ENCODE data around the gene STAMBP. TPM values are rescaled to one million over a fixed set of nuclear protein-coding genes. Genes with fewer than 3 reads are reported as not detected.

STAMBP gene
- total and polyA plus RNA-seq, 9 of the 15 experiments (the other 6 are each of a cell fraction or from before 2014, with no cell fraction given), result 36.9 to 75.2 (median 48.8) TPM

DNA sequence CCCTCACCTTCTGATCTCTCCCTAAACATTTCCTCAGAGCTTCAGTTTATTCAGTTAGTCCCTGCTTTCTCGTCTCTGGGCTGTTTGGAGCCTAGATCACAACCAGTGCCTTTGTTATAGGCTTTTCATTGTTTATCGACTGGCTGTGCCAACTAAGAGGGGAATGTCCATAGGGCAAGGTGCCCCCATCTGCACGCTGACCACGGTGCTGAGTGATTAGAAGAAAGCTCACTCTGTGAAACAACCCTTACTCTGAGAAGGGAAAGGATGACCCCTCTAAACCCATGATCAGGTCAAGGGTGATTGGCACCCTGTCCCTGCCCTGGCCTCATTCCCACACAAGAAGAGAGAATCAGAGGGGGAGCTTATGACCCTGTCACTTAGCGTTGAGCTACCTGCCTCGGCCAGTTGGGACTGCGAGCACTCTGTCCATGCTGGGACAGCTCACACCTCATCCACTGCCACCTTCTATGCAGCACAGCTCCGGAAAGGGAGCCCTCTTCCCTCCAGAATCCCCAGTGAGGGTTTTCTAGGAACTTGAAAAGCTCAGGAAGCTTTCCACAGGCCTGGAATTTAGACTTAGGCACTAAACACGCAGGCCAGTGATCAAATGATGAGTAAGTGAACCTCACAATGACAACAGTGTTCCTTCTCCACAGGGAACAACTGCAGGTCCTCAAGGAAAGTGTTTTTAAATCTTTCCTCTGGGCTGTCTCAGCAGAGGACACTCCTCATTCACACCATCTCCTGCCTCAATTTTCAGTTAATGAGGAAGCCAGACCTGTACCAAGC is 61.7 kb downstream of the STAMBP start:
- H3K27ac ChIP-seq (ENCODE audit: extremely low read depth, low read depth, low read length), result no peak overlapping the region
- H3K4me3 ChIP-seq, result no peak overlapping the region
- no peaks in the 10 kb centered on the region for H3K9me3 ChIP-seq (replicated peaks; ENCODE audit: control insufficient read depth, insufficient read depth, low read depth, low read length)
- peaks cover 0 to 10% of the 10 kb centered on the region in 2 experiments; a peak in 1 of 5 replicates for H3K4me1 ChIP-seq (replicated peaks in 1 of 2; ENCODE audit: control insufficient read depth in 2 of 2, insufficient read depth in 2 of 2, low read length in 2 of 2)
- intact Hi-C loops (cut with micrococcal nuclease), result no loop called here
- no peak overlapping the region for H3K4me2 ChIP-seq (ENCODE audit: insufficient read depth, low read length)
- CTCF ChIA-PET (ENCODE audit: low intra/inter-chr PET ratio), result no interaction called here
- H3K9me1 ChIP-seq (ENCODE audit: control insufficient read depth, insufficient read depth, low read length), result no peaks in the 10 kb centered on the region
- no peak overlapping the region for H3K9ac ChIP-seq (ENCODE audit: insufficient read depth in 1 of 2, low read depth in 2 of 2, low read length in 2 of 2)
- no peaks in the 10 kb centered on the region for H3K36me3 ChIP-seq (ENCODE audit: control insufficient read depth, insufficient read depth, low read length)
- no peaks in the 10 kb centered on the region for H3K79me2 ChIP-seq (ENCODE audit: control insufficient read depth, insufficient read depth, low read length)
- H4K20me1 ChIP-seq (replicated peaks; ENCODE audit: control insufficient read depth, insufficient read depth, low read length), result no peaks in the 10 kb centered on the region
- in situ Hi-C loops (cut with MboI), result no loop called here
- 16% methylated on average over 9 of the region's 9 CpGs for WGBS (ENCODE audit: insufficient coverage, low coverage, missing lambda C conversion rate)
- no TSS peak for BruUV-seq (replicated peaks)
- 0 out of 2 replicates have a peak overlapping the region, but pooled peaks have one; percentile 16 for H2AFZ ChIP-seq (ENCODE audit: low read depth, low read length)
- DNase-seq (ENCODE audit: extremely low read depth in 1 of 4, low spot score in 3 of 4), result no peak
- peak; percentile 44 for ATAC-seq
- FAIRE-seq, result peak; percentile 44
- peaks cover 2 to 4% of the 10 kb centered on the region in 2 experiments; a peak in 1 of 5 replicates for H3K27me3 ChIP-seq (ENCODE audit: control insufficient read depth in 2 of 2, insufficient read depth in 2 of 2, low read length in 2 of 2)
- POLR2A ChIA-PET, result interaction anchor here (0.6 kb wide), 1 partner anchor 24 kb away, joined by 3 read pairs; no protein-coding TSS in a partner anchor
- TF ChIP-seq SIX5 (IDR thresholded peaks at IDR 0.05; ENCODE audit: borderline replicate concordance in 1 of 2, insufficient read depth in 1 of 2, low read depth in 1 of 2, low read length in 2 of 2), result no peak
- TF ChIP-seq, protein P1, sequence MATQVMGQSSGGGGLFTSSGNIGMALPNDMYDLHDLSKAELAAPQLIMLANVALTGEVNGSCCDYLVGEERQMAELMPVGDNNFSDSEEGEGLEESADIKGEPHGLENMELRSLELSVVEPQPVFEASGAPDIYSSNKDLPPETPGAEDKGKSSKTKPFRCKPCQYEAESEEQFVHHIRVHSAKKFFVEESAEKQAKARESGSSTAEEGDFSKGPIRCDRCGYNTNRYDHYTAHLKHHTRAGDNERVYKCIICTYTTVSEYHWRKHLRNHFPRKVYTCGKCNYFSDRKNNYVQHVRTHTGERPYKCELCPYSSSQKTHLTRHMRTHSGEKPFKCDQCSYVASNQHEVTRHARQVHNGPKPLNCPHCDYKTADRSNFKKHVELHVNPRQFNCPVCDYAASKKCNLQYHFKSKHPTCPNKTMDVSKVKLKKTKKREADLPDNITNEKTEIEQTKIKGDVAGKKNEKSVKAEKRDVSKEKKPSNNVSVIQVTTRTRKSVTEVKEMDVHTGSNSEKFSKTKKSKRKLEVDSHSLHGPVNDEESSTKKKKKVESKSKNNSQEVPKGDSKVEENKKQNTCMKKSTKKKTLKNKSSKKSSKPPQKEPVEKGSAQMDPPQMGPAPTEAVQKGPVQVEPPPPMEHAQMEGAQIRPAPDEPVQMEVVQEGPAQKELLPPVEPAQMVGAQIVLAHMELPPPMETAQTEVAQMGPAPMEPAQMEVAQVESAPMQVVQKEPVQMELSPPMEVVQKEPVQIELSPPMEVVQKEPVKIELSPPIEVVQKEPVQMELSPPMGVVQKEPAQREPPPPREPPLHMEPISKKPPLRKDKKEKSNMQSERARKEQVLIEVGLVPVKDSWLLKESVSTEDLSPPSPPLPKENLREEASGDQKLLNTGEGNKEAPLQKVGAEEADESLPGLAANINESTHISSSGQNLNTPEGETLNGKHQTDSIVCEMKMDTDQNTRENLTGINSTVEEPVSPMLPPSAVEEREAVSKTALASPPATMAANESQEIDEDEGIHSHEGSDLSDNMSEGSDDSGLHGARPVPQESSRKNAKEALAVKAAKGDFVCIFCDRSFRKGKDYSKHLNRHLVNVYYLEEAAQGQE (IDR thresholded peaks at IDR 0.05; ENCODE audit: borderline replicate concordance), result 0 out of 2 replicates have a peak, but pooled peaks have one; percentile 19
- TF ChIP-seq, protein P1 (CRISPR knock-in tag; IDR thresholded peaks at IDR 0.05; ENCODE audit: low read depth), result no peak
- TF ChIP-seq CHD1 (IDR thresholded peaks at IDR 0.05; ENCODE audit: low read length), result no peak
- no peak for TF ChIP-seq ZNF644 (tag; IDR thresholded peaks at IDR 0.05; ENCODE audit: low read depth)
- no peak for TF ChIP-seq YY1 (IDR thresholded peaks at IDR 0.05; ENCODE audit: borderline replicate concordance in 1 of 3, control insufficient read depth in 1 of 3, extremely low read depth in 1 of 3, insufficient read depth in 3 of 3, insufficient read length in 1 of 3, insufficient replicate concordance in 2 of 3, low read depth in 1 of 3, low read length in 2 of 3)
- no peak for TF ChIP-seq ZNF79 (CRISPR knock-in tag; IDR thresholded peaks at IDR 0.05; ENCODE audit: low read depth)
